Smooth muscle cell (in vitro differentiated cells): ENCODE measurements around the gene ELF2. TPM values are rescaled to one million over a fixed set of nuclear protein-coding genes. Genes with fewer than 3 reads are reported as not detected.

Experiments used
- DNase-seq: peaks from one replicate; lab custom pipeline; 2025; ENCODE audit not compliant: unreplicated experiment; lab: John Stamatoyannopoulos, UW
- H2AFZ ChIP-seq: fragments of 200-600 bp; sonication (generic); 2 replicates; pipeline ENCODE4 v1.6.0; 2016; ENCODE audit warnings: antibody characterized with exemption, low read depth, mild to moderate bottlenecking
- H3F3A ChIP-seq: fragments of 200-600 bp; sonication (generic); 2 replicates; pipeline ENCODE4 v1.6.0; 2017; ENCODE audit warnings: antibody characterized with exemption, low read depth
- H3K27ac ChIP-seq: fragments of 200-600 bp; sonication (generic); 2 replicates; pipeline ENCODE4 v1.5.1; 2016; ENCODE audit warnings: low read depth, mild to moderate bottlenecking
- H3K27me3 ChIP-seq: fragments of 200-600 bp; sonication (generic); 2 replicates; pipeline ENCODE4 v1.6.1; 2016; ENCODE audit warnings: low read depth, mild to moderate bottlenecking
- H3K36me3 ChIP-seq: fragments of 200-600 bp; sonication (generic); 2 replicates; pipeline ENCODE4 v1.5.1; 2016; ENCODE audit warnings: low read depth
- H3K4me1 ChIP-seq: fragments of 200-600 bp; sonication (generic); 2 replicates; pipeline ENCODE4 v1.5.1; 2016; ENCODE audit warnings: low read depth
- H3K4me2 ChIP-seq: fragments of 200-600 bp; sonication (generic); 2 replicates; pipeline ENCODE4 v1.6.0; 2016; ENCODE audit warnings: mild to moderate bottlenecking
- H3K4me3 ChIP-seq: fragments of 200-600 bp; sonication (generic); 2 replicates; pipeline ENCODE4 v1.5.1; 2016; ENCODE audit warnings: mild to moderate bottlenecking
- H3K79me2 ChIP-seq: fragments of 200-600 bp; sonication (generic); 2 replicates; pipeline ENCODE4 v1.6.0; 2016; ENCODE audit warnings: low read depth, mild to moderate bottlenecking
- H3K9ac ChIP-seq: fragments of 200-600 bp; sonication (generic); 2 replicates; pipeline ENCODE4 v1.6.0; 2016; ENCODE audit warnings: low read depth
- H3K9me3 ChIP-seq: fragments of 200-600 bp; sonication (generic); replicated peaks from 2 replicates; pipeline ENCODE4 v1.5.1; 2016; ENCODE audit warnings: low read depth
- H4K20me1 ChIP-seq: fragments of 200-600 bp; sonication (generic); 2 replicates; pipeline ENCODE4 v1.6.0; 2016; ENCODE audit warnings: low read depth
- WGBS: methylation state at CpG from one replicate; pipeline ENCODE4 v1.1.7; 2016; ENCODE audit warnings: low lambda C conversion rate; 5-methylcytosine and 5-hydroxymethylcytosine counted together
- polyA plus RNA-seq: library from polyadenylated mRNA; unstranded; fragments of >200 nt; fragmentation: Nextera tagmentation; extraction: Ambion mirVana; gene quantifications from 2 replicates; pipeline ENCODE4 v1.2.1, GENCODE V29; 2016
- total RNA-seq: library from RNA; depleted of rRNA; stranded (reverse); fragments of >200 nt; gene quantifications from 2 replicates; pipeline ENCODE4 v1.2.3, GENCODE V29; 2014
- TF ChIP-seq, protein P1 (sequence below): fragments of 200-600 bp; sonication (generic); IDR thresholded peaks from 2 replicates; pipeline ENCODE4 v1.5.1; 2017; ENCODE audit warnings: borderline replicate concordance, mild to moderate bottlenecking, antibody characterized with exemption; ENCODE audit not compliant: insufficient read depth, poor library complexity, severe bottlenecking

Gene ELF2
- total and polyA plus RNA-seq, 2 experiments from 2014 or later = 26.1 to 37.2 TPM

DNA sequence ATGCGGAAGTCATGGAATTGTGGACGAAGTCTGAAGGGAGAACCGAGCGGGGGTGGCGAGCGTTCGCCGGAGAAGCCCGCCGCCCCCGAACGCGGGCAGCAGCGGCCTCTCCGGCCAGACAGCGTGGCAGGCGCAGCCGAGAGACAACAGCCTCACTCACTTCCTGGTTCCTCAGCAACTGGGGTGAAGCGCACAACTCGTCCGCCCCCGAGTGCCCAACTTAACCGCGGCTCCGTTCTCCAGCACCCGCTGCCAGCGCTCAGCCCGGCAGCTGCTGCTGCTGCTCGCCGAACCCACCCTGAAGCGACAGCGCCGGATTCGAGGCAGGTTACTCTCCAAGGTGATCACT lies 93.4 kb downstream of the ELF2 start:
- H3K27me3 ChIP-seq = no peaks in the 10 kb centered on the region
- H3K79me2 ChIP-seq = peaks cover 41% of the 10 kb centered on the region
- no peaks in the 10 kb centered on the region for H3K36me3 ChIP-seq
- peak overlapping the region; percentile 98 for H3K4me2 ChIP-seq
- 1% methylated on average over 32 of the region's 34 CpGs for WGBS
- H3K4me3 ChIP-seq = peak overlapping the region; percentile 75
- H3K9ac ChIP-seq = peak overlapping the region; percentile 78
- H2AFZ ChIP-seq = peak overlapping the region; percentile 61
- TF ChIP-seq, protein P1, sequence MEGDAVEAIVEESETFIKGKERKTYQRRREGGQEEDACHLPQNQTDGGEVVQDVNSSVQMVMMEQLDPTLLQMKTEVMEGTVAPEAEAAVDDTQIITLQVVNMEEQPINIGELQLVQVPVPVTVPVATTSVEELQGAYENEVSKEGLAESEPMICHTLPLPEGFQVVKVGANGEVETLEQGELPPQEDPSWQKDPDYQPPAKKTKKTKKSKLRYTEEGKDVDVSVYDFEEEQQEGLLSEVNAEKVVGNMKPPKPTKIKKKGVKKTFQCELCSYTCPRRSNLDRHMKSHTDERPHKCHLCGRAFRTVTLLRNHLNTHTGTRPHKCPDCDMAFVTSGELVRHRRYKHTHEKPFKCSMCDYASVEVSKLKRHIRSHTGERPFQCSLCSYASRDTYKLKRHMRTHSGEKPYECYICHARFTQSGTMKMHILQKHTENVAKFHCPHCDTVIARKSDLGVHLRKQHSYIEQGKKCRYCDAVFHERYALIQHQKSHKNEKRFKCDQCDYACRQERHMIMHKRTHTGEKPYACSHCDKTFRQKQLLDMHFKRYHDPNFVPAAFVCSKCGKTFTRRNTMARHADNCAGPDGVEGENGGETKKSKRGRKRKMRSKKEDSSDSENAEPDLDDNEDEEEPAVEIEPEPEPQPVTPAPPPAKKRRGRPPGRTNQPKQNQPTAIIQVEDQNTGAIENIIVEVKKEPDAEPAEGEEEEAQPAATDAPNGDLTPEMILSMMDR = peak; percentile 13
- H3F3A ChIP-seq = peaks cover 18% of the 10 kb centered on the region
- H4K20me1 ChIP-seq = peaks cover 38% of the 10 kb centered on the region
- peak; percentile 74 for DNase-seq
- no peaks in the 10 kb centered on the region for H3K9me3 ChIP-seq
- H3K27ac ChIP-seq = peak overlapping the region; percentile 91
- peaks cover 13% of the 10 kb centered on the region for H3K4me1 ChIP-seq

DNA sequence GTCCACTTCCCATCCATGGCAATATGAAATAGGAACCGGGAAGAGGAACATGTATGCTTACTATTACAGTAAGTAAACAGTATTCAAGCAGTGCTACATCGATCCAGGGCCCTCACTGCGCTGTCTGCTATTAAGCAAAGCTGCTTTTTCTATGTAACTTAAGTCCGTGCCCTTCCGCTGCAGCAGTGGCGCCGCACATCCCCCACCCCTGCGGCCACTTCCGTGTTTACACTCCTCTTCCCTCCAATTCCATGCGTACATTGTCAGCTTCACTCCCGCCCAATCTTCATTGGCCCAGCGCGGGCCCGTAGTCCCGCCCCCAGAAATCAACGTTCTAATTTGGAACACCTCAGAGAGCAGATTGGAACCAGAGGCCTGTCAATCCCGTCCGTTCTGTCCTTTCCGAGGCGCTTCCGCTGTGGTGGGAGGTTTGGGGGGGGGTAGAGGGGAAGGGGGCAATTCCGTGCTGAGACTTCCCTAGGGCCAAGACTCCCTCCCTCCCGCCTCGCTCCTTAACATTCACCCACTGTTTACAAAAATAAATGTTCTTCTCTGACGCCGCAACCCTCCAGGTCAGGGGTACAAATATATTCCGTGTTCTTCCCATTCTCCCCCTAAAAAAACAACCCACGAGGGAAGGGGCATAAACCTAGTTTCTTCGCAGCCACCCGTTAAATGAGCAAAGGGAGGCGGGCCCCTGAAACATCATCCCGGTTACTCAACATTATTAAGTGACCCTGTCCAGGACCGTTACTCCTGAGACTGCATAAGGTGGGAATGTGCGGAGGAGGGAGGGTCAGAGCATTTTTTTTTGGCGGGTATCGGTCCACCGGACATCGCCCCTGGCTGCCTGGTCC lies 94.0 kb downstream of the ELF2 start:
- peaks cover 47% of the 10 kb centered on the region for H3K79me2 ChIP-seq
- peaks cover 18% of the 10 kb centered on the region for H3F3A ChIP-seq
- H3K4me1 ChIP-seq = peaks cover 13% of the 10 kb centered on the region
- no peaks in the 10 kb centered on the region for H3K9me3 ChIP-seq
- peak; percentile 56 for DNase-seq
- TF ChIP-seq, protein P1 = no peak
- H3K4me2 ChIP-seq = peak overlapping the region; percentile 98
- H3K4me3 ChIP-seq = peak overlapping the region; percentile 75
- H3K36me3 ChIP-seq = no peaks in the 10 kb centered on the region
- peak overlapping the region; percentile 61 for H2AFZ ChIP-seq
- WGBS = under 1% methylated on average over 38 of the region's 38 CpGs
- no peaks in the 10 kb centered on the region for H3K27me3 ChIP-seq
- peak overlapping the region; percentile 91 for H3K27ac ChIP-seq
- H4K20me1 ChIP-seq = peaks cover 43% of the 10 kb centered on the region
- H3K9ac ChIP-seq = peak overlapping the region; percentile 78

DNA sequence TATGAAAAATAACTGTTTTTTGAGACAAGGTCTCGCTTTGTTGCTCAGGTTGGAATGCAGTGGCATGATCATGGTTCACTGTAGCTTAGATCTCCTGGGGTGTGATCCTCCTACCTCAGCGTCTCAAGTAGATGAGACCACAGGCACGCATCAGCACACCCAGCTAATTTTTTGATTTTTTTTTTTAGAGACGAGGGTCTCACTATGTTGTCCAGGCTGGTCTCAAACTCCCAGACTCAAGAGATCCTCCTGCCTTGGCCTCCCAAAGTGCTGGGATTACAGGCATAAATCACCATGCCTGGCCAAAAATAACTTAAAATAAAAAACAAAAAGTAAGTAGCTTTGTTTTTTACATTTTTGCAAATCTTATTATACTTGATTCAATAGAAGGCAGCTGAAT lies 98.1 kb downstream of the ELF2 start:
- Histone ChIP-seq H3K4me3 (no peak overlapping the region), H3K36me3 (no peaks in the 10 kb centered on the region), H3K27me3 (no peaks in the 10 kb centered on the region), H2AFZ (no peak overlapping the region), H3K4me2 (no peak overlapping the region), H4K20me1 (peaks cover 84% of the 10 kb centered on the region), H3K9me3 (no peaks in the 10 kb centered on the region), H3K27ac (no peak overlapping the region), H3K9ac (no peak overlapping the region), H3F3A (peaks cover 8% of the 10 kb centered on the region), H3K4me1 (peaks cover 5% of the 10 kb centered on the region), H3K79me2 (peaks cover 88% of the 10 kb centered on the region)
- WGBS = 92% methylated on average over 4 of the region's 4 CpGs
- TF ChIP-seq, protein P1 = no peak
- DNase-seq = no peak
